GM03348 (cell line): ENCODE measurements around the gene GPR146.

Experiments
- DNase-seq: peaks from one replicate; pipeline ENCODE4 v3.0.0; 2012; ENCODE audit warnings: low spot score

Gene GPR146

GRCh38 chr7:1092806-1093501, 48.6 kb downstream of the GPR146 start:
- no peak for DNase-seq

- no peak for DNase-seq
Measured at GRCh38 chr7:1093502-1093843, 49.1 kb downstream of the GPR146 start.

- no peak for DNase-seq
Measured at GRCh38 chr7:1093916-1094508, 49.7 kb downstream of the GPR146 start.

GRCh38 chr7:1094870-1095269, 50.5 kb downstream of the GPR146 start:
- no peak for DNase-seq

DNA sequence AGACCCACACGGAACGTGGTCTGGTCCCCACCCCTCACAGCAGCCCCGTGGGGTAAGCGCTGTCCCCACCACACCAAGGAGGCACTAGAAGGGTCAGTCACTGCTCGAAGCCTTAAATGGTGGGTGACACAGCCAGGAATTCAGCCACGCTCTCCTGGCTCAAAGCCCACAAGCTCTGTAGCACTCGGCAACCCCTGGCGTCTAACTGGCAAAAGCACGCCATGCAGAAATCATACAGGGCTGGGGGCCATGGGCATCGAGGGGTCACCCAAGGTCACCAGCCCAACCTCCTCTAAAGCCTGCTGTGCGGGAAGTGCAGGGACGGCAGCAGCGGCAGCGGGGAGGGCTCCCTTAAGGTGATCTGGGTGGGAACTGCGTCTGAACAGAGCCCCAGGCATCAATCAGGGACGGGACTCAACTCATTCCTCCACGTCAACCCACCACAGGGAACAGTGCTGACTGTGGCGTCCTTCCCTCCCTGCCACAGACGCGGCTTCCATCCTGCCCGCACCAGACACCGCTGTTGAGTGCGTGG, 51.3 kb downstream of the GPR146 start:
- DNase-seq: no peak

- no peak for DNase-seq
Measured at GRCh38 chr7:1096156-1097119, 52.1 kb downstream of the GPR146 start.

DNA sequence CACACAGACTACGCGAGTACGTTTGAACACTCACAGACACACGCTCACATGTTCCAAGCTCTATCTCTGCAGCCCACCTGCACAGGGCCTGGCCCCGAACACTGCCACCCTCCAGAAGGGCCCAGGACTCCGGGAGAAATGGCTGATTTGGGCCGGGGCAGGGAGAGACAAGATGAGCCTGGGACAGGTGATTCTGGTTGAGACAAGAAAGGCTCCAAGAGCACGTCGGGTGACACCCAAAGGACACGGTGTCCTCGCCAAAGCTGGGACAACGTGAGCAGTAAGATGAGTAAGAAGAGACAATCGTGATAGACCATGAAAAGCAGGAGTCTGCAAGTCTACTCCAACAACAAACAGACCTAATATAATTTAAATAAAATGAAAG, 52.8 kb downstream of the GPR146 start:
- no peak for DNase-seq

- no peak for DNase-seq
Measured at GRCh38 chr7:1098243-1099153, 54.2 kb downstream of the GPR146 start.

DNA sequence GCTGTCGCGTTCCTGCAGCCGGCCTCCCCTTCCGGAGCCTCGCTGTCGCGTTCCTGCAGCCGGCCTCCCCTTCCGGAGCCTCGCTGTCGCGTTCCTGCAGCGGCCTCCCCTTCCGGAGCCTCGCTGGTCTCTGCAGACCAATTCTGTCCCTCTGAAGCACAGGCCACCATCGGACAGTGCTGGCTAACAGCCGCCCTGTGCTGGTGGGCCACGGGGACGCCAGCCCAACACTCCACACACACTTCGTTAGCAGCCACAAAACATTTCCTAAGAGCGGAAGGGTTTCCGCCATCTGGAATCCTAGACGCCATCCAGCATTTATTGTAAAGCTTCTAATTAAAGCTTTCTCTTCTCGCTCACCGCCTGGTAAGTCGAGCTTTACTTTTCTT, 54.8 kb downstream of the GPR146 start:
- no peak for DNase-seq

DNA sequence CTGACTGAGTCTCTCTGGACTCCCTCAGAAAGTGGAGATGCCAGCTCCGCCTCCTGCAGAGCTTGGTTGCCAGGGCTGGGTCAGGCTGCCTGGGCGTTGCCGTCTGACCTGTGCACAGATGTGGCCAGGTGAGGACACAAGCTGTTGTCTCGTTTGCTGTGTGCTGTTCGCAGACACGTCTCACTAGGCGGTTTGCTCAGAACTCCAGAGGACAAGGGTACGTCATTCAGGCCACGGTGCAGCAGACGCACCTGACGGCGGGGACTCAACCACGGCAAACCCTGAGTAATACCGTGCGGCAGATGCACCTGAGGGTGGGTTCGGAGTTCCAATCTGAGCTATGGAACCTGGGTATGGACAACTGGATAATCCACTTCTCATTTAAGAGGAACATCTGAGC, 55.3 kb downstream of the GPR146 start:
- no peak for DNase-seq

GRCh38 chr7:1100386-1100785, 56.0 kb downstream of the GPR146 start:
- DNase-seq: no peak

- no peak for DNase-seq
Measured at GRCh38 chr7:1100834-1101562, 56.7 kb downstream of the GPR146 start.

DNA sequence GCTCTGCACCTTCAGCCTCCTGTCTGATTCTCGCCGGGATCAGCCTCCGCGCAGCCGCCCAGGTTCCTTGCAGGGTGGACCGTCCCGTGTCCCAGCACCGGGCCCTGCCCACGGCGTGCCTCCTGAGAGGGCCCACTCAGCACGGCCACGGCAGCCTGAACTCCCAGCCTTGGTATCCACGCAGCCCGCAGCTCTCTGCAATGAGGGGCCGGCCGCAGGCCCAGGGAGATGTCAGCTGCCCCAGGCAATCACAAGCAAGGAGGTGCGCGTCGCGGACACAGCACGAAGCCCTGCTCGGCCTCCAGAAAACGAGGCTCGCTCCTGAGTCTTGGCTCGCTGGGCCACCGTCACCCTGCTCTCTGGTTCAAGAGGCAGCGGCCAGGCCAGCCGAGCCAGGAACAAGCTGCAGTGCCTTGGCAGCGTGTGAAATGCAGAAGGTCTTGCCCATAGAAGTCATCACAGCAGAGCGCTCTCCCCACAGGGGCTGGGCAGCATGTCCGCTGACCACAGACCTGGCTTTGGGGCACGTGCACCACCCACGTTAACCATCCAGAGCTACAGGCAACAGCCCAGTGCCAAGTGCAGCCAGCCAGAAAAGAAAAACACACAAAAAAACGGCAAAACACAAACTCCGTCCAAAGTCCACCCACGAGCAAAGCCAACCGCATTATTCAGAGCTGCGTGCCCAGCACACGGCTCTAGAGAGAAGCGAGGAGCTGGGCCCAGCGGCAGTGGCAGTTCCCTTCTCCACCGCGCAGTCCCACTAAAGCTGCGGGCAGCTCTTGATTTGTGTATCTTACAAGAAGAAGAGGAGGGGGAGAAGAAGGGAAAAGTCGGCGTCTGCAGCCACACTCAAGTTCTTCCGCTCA, 57.5 kb downstream of the GPR146 start:
- DNase-seq: no peak

DNA sequence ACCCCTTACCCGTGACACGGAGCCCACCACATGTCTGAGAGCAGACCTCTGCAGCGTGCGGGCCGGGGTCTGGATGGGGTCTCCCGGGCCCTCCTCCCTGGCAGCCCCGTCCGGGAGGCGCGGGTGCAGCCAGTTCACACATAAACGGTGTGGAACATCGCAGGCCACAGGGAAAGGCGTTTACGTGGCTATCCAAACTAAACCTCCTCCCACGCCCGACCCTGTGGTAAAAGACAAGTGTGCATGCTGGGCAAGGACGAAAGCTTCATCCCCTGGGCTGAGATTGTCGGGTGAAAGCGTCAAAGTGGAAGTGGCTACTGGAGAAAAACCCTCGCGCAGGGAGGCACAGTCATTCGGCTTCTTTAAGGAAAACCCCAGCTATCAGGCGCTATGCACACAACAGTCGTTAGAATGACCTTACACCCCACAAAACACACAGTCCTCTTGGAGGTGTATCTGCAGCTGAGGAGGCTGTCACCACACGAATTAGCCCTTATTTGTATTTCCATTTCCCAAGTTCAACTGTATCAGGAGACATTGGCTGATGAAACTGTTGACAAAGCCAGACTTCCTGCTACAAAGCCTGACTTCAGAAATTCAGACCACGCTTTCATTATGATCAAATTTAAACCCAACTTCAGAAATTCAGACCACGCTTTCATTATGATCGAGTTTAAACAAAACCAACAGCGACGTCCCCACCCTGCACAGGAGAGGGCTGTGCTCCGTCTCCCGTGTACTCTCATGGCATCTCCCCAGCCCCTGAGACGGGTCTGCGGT, 58.9 kb downstream of the GPR146 start:
- DNase-seq: no peak

GRCh38 chr7:1103789-1104515, 59.6 kb downstream of the GPR146 start:
- DNase-seq: no peak

GRCh38 chr7:1104516-1105179, 60.3 kb downstream of the GPR146 start:
- no peak for DNase-seq

GRCh38 chr7:1105189-1105588, 60.8 kb downstream of the GPR146 start:
- DNase-seq: no peak
